Muscle layer of duodenum (tissue), 2 donors: ENCODE measurements around the gene STK4.

Source experiments
- H3K27ac ChIP-seq: one replicate; pipeline ENCODE4 v1.7.0; 2013; ENCODE audit warnings: mild to moderate bottlenecking, low read length
- H3K27me3 ChIP-seq: one replicate; pipeline ENCODE4 v1.7.0; 2013; ENCODE audit warnings: low read depth, mild to moderate bottlenecking, control low read depth, low read length
- H3K36me3 ChIP-seq, 2 donors: one replicate each; pipeline ENCODE4 v1.7.0; 2013; ENCODE audit warnings: low read length in 2 of 2, control low read depth in 1 of 2, mild to moderate bottlenecking in 1 of 2; ENCODE audit not compliant: insufficient read depth in 2 of 2, control insufficient read depth in 1 of 2
- H3K4me1 ChIP-seq, 2 donors: one replicate each; pipeline ENCODE4 v1.7.0; 2013; ENCODE audit warnings: low read length in 2 of 2, mild to moderate bottlenecking in 2 of 2, control low read depth in 1 of 2, moderate library complexity in 1 of 2; ENCODE audit not compliant: insufficient read depth in 2 of 2, control insufficient read depth in 1 of 2
- H3K4me3 ChIP-seq, 2 donors: one replicate each; pipeline ENCODE4 v1.7.0; 2013; ENCODE audit warnings: low read length in 2 of 2, low read depth in 1 of 2, mild to moderate bottlenecking in 1 of 2
- H3K9me3 ChIP-seq, 2 donors: one replicate each; pipeline ENCODE4 v1.7.0; 2013; ENCODE audit warnings: low read length in 2 of 2, control low read depth in 1 of 2, mild to moderate bottlenecking in 1 of 2; ENCODE audit not compliant: control insufficient read depth in 1 of 2
- donor health status: healthy.

The STK4 gene

GRCh38 chr20:44954211-44954610 lies 12.1 kb upstream of the STK4 start:
- no peaks in the 10 kb centered on the region for H3K9me3 ChIP-seq
- H3K4me1 ChIP-seq: peaks cover 9 to 11% of the 10 kb centered on the region in 2 donors
- H3K27ac ChIP-seq: no peak overlapping the region
- no peak overlapping the region for H3K4me3 ChIP-seq
- H3K36me3 ChIP-seq: peaks cover 51 to 69% of the 10 kb centered on the region in 2 donors
- H3K27me3 ChIP-seq: no peaks in the 10 kb centered on the region

GRCh38 chr20:44955270-44955669 lies 11.0 kb upstream of the STK4 start:
- Histone ChIP-seq H3K27ac (no peak overlapping the region), H3K4me3 (no peak overlapping the region), H3K4me1 (peaks cover 13 to 14% of the 10 kb centered on the region in 2 donors), H3K36me3 (peaks cover 45 to 63% of the 10 kb centered on the region in 2 donors), H3K9me3 (no peaks in the 10 kb centered on the region), H3K27me3 (no peaks in the 10 kb centered on the region)

GRCh38 chr20:44956410-44956809 lies 9.9 kb upstream of the STK4 start:
- Histone ChIP-seq H3K4me3 (no peak overlapping the region), H3K36me3 (peaks cover 34 to 52% of the 10 kb centered on the region in 2 donors), H3K4me1 (peaks cover 14 to 19% of the 10 kb centered on the region in 2 donors), H3K27me3 (no peaks in the 10 kb centered on the region), H3K9me3 (no peaks in the 10 kb centered on the region), H3K27ac (no peak overlapping the region)

GRCh38 chr20:44958276-44958675 lies 8.0 kb upstream of the STK4 start:
- no peak overlapping the region for H3K27ac ChIP-seq
- peaks cover 29 to 33% of the 10 kb centered on the region in 2 donors for H3K36me3 ChIP-seq
- H3K9me3 ChIP-seq: no peaks in the 10 kb centered on the region
- H3K4me1 ChIP-seq: peaks cover 14 to 19% of the 10 kb centered on the region in 2 donors
- no peaks in the 10 kb centered on the region for H3K27me3 ChIP-seq
- no peak overlapping the region for H3K4me3 ChIP-seq

- Histone ChIP-seq H3K4me1 (peaks cover 14 to 19% of the 10 kb centered on the region in 2 donors), H3K27me3 (no peaks in the 10 kb centered on the region), H3K9me3 (no peaks in the 10 kb centered on the region), H3K27ac (peak overlapping the region; percentile 64), H3K4me3 (peak overlapping the region; percentile 74 to 75), H3K36me3 (peaks cover 23 to 24% of the 10 kb centered on the region in 2 donors)
Observed at GRCh38 chr20:44959082-44959637, 7.2 kb upstream of the STK4 start.

GRCh38 chr20:44959638-44960102 lies 6.6 kb upstream of the STK4 start:
- peak overlapping the region; percentile 64 for H3K27ac ChIP-seq

GRCh38 chr20:44960103-44960852 lies 6.0 kb upstream of the STK4 start, which contains the start of gene TOMM34:
Gene TOMM34 (minus strand): TSS chr20:44960397. CDS start chr20:44960333, 64 bp downstream.
- Histone ChIP-seq H3K4me3 (peak within 1 kb of the TSS; percentile 74 to 75), H3K27me3 (no peaks in the 10 kb centered on the region), H3K4me1 (peaks cover 14 to 19% of the 10 kb centered on the region in 2 donors), H3K36me3 (peaks cover 12 to 13% of the 10 kb centered on the region in 2 donors), H3K9me3 (no peaks in the 10 kb centered on the region), H3K27ac (peak within 1 kb of the TSS; percentile 64)

More at GRCh38 chr20:44959638-44960102, 6.6 kb upstream of the STK4 start:
- peaks cover 14 to 19% of the 10 kb centered on the region in 2 donors for H3K4me1 ChIP-seq
- peaks cover 18 to 19% of the 10 kb centered on the region in 2 donors for H3K36me3 ChIP-seq
- H3K9me3 ChIP-seq: no peaks in the 10 kb centered on the region
- H3K27me3 ChIP-seq: no peaks in the 10 kb centered on the region
- H3K4me3 ChIP-seq: peak overlapping the region; percentile 74 to 75

- Histone ChIP-seq H3K27me3 (no peaks in the 10 kb centered on the region), H3K4me1 (peaks cover 14 to 19% of the 10 kb centered on the region in 2 donors), H3K36me3 (peaks cover 2 to 3% of the 10 kb centered on the region in 2 donors), H3K9me3 (no peaks in the 10 kb centered on the region), H3K4me3 (peak overlapping the region in 1 of 2 donors; percentile 75), H3K27ac (no peak overlapping the region)
Observed at GRCh38 chr20:44961011-44961869, 5.1 kb upstream of the STK4 start.

- H3K27me3 ChIP-seq: no peaks in the 10 kb centered on the region
Observed at GRCh38 chr20:44961870-44962267, 4.4 kb upstream of the STK4 start.

GRCh38 chr20:44962483-44962882 lies 3.8 kb upstream of the STK4 start:
- H3K27me3 ChIP-seq: no peaks in the 10 kb centered on the region
- no peak overlapping the region for H3K4me3 ChIP-seq
- H3K9me3 ChIP-seq: no peaks in the 10 kb centered on the region
- H3K36me3 ChIP-seq: no peaks in the 10 kb centered on the region
- H3K4me1 ChIP-seq: peaks cover 14 to 27% of the 10 kb centered on the region in 2 donors
- no peak overlapping the region for H3K27ac ChIP-seq

More at GRCh38 chr20:44961870-44962267, 4.4 kb upstream of the STK4 start:
- Histone ChIP-seq H3K4me3 (no peak overlapping the region), H3K9me3 (no peaks in the 10 kb centered on the region), H3K36me3 (no peaks in the 10 kb centered on the region), H3K27ac (no peak overlapping the region), H3K4me1 (peaks cover 14 to 21% of the 10 kb centered on the region in 2 donors)
